K562 (cell line): ENCODE results near the gene ID2. TPM values are rescaled to one million over a fixed set of nuclear protein-coding genes. Genes with fewer than 3 reads are reported as not detected.

Experiments
- ATAC-seq: fragments of 200-7000 bp; cut with Tn5 transposase; 3 replicates; pipeline ENCODE4 v1.9.1; 2020; ENCODE audit warnings: moderate library complexity
- BruUV-seq: library from RNA; stranded (reverse); fragments of 400-500 nt; replicated peaks from 2 replicates; lab custom pipeline; 2021; lab: Mats Ljungman, UMichigan
- CTCF ChIA-PET: fragments of 300-600 bp; formaldehyde crosslinking; extraction: SDS; loops from one replicate; lab custom pipeline; 2021; ENCODE audit warnings: low intra/inter-chr PET ratio; lab: Yijun Ruan, JAX
- POLR2A ChIA-PET: fragments of 300-600, 350-650 bp; sonication (Branson Sonifier 250); formaldehyde crosslinking; extraction: SDS; loops from one replicate; lab custom pipeline; 2021; ENCODE audit warnings: antibody characterized with exemption, inconsistent platforms; lab: Yijun Ruan, JAX
- DNase-seq, 4 experiments: peaks; one replicate each; pipeline versions ENCODE4 v3.0.0 to v3.0.0-alpha.2; 2011 to 2018; ENCODE audit warnings: low spot score in 3 of 4, mixed read lengths in 3 of 4; ENCODE audit errors: extremely low read depth in 1 of 4
- FAIRE-seq: peaks from 2 replicates; lab custom pipeline; 2011; peaks lifted over from hg19 to GRCh38; lab: Jason Lieb, UNC
- H2AFZ ChIP-seq: 2 replicates; pipeline ENCODE4 v1.6.0; 2011; ENCODE audit warnings: low read depth, low read length, control low read depth, inconsistent platforms
- H3K27ac ChIP-seq: fragments of 200-600 bp; 3 replicates; pipeline ENCODE4 v1.8.0; 2011; ENCODE audit warnings: low read depth, mild to moderate bottlenecking, control low read depth, inconsistent platforms, low read length, moderate library complexity, mixed read lengths; ENCODE audit errors: extremely low read depth
- H3K27me3 ChIP-seq, 2 experiments: fragments of 300-600 bp in 1 of 2; 2 replicates in 1 of 2; 3 replicates in 1 of 2; pipeline versions ENCODE4 v1.6.0 to v1.8.0; 2011; ENCODE audit warnings: inconsistent platforms in 2 of 2, low read length in 2 of 2, mild to moderate bottlenecking in 1 of 2, mixed read lengths in 1 of 2, moderate library complexity in 1 of 2; ENCODE audit not compliant: control insufficient read depth in 2 of 2, insufficient read depth in 2 of 2
- H3K36me3 ChIP-seq: fragments of 300-600 bp; 3 replicates; pipeline ENCODE4 v1.8.0; 2011; ENCODE audit warnings: mild to moderate bottlenecking, low read length, inconsistent platforms; ENCODE audit not compliant: control insufficient read depth, insufficient read depth
- H3K4me1 ChIP-seq, 2 experiments: fragments of 200-600 bp in 1 of 2; replicated peaks in 1 of 2; 2 replicates in 1 of 2; 3 replicates in 1 of 2; pipeline versions ENCODE4 v1.5.1 to v1.8.0; 2011; ENCODE audit warnings: inconsistent platforms in 2 of 2, low read length in 2 of 2, mild to moderate bottlenecking in 1 of 2, mixed read lengths in 1 of 2, moderate library complexity in 1 of 2; ENCODE audit not compliant: control insufficient read depth in 2 of 2, insufficient read depth in 2 of 2
- H3K4me2 ChIP-seq: 2 replicates; pipeline ENCODE4 v1.6.1; 2011; ENCODE audit warnings: low read length, control low read depth, inconsistent platforms, mixed read lengths; ENCODE audit not compliant: insufficient read depth
- H3K4me3 ChIP-seq: fragments of 200-600 bp; sonication (generic), shearing (Covaris generic); 2 replicates; pipeline ENCODE4 v1.5.1; 2016; ENCODE audit warnings: control low read depth, inconsistent platforms
- H3K79me2 ChIP-seq: fragments of 200-600 bp; 3 replicates; pipeline ENCODE4 v1.8.0; 2011; ENCODE audit warnings: low read length, inconsistent platforms; ENCODE audit not compliant: control insufficient read depth, insufficient read depth
- H3K9ac ChIP-seq, 2 experiments: 2 replicates each; pipeline versions ENCODE4 v1.6.0 to v1.6.1; 2011; ENCODE audit warnings: low read depth in 2 of 2, low read length in 2 of 2, control low read depth in 1 of 2, inconsistent platforms in 1 of 2, mild to moderate bottlenecking in 1 of 2, mixed read lengths in 1 of 2; ENCODE audit not compliant: insufficient read depth in 1 of 2
- H3K9me1 ChIP-seq: one replicate; pipeline ENCODE4 v1.6.0; 2011; ENCODE audit warnings: inconsistent platforms, mild to moderate bottlenecking, low read length, moderate library complexity; ENCODE audit not compliant: control insufficient read depth, insufficient read depth
- H3K9me3 ChIP-seq: replicated peaks from 2 replicates; pipeline ENCODE4 v1.5.1; 2011; ENCODE audit warnings: low read depth, low read length, inconsistent platforms; ENCODE audit not compliant: control insufficient read depth, insufficient read depth
- H4K20me1 ChIP-seq: replicated peaks from 2 replicates; pipeline ENCODE4 v1.6.1; 2011; ENCODE audit warnings: low read length, inconsistent platforms, mixed read lengths; ENCODE audit not compliant: control insufficient read depth, insufficient read depth
- BCL6 ChIP-seq: fragments of 250-450 bp; sonication (Bioruptor Pico); IDR thresholded peaks from 2 replicates; pipeline ENCODE4 v1.4.0; 2020
- HDAC1 ChIP-seq, 2 experiments: fragments of 450-650 bp; IDR thresholded peaks; 2 replicates each; pipeline ENCODE4 v1.6.1; 2016 to 2017; ENCODE audit warnings: inconsistent platforms in 1 of 2, mild to moderate bottlenecking in 1 of 2, moderate library complexity in 1 of 2
- KAT7 ChIP-seq: sonication (generic); formaldehyde crosslinking; IDR thresholded peaks from 2 replicates; pipeline ENCODE4 v1.8.0; 2022; ENCODE audit warnings: missing genetic modification reagents, mild to moderate bottlenecking, borderline replicate concordance
- SIN3A ChIP-seq, 2 experiments: fragments of 150-350 bp in 1 of 2; IDR thresholded peaks; 2 replicates each; pipeline ENCODE4 v1.6.1; 2011 to 2016; ENCODE audit warnings: borderline replicate concordance in 2 of 2, low read depth in 2 of 2, low read length in 2 of 2, mild to moderate bottlenecking in 2 of 2, moderate library complexity in 2 of 2; ENCODE audit not compliant: control insufficient read depth in 1 of 2
- TAF9B ChIP-seq: fragments of 450-650 bp; IDR thresholded peaks from 2 replicates; pipeline ENCODE4 v1.6.1; 2018; ENCODE audit warnings: mild to moderate bottlenecking; ENCODE audit not compliant: partially characterized antibody
- UBTF ChIP-seq, 2 experiments: IDR thresholded peaks; 2 replicates each; pipeline ENCODE4 v1.6.1; 2012; ENCODE audit warnings: improper control_type of control experiment in 2 of 2, low read depth in 2 of 2, low read length in 2 of 2, borderline replicate concordance in 1 of 2
- ZNF384 ChIP-seq: IDR thresholded peaks from 2 replicates; pipeline ENCODE4 v1.6.1; 2012; ENCODE audit warnings: low read depth, low read length, improper control_type of control experiment
- ZNF436 ChIP-seq: fragments of 250-450, 450-650 bp; sonication (Bioruptor Pico); formaldehyde crosslinking; IDR thresholded peaks from 2 replicates; pipeline ENCODE4 v1.7.0; 2020; ENCODE audit warnings: mild to moderate bottlenecking
- ZNF584 ChIP-seq: fragments of 200-800 bp; sonication (Bioruptor generic); IDR thresholded peaks from 2 replicates; pipeline ENCODE4 v1.6.1; 2016; ENCODE audit warnings: low read depth, mild to moderate bottlenecking, missing genetic modification characterization, missing compliant biosample characterization
- ZNF668 ChIP-seq: fragments of 250-450 bp; sonication (Bioruptor Pico); IDR thresholded peaks from 2 replicates; pipeline ENCODE4 v1.8.0; 2022; ENCODE audit warnings: mild to moderate bottlenecking, inconsistent platforms
- WGBS: fragments of 100-300 bp; shearing (Covaris generic); methylation state at CpG from one replicate; pipeline ENCODE4 v1.1.6; 2016; ENCODE audit warnings: low coverage, mixed read lengths; ENCODE audit not compliant: insufficient coverage; ENCODE audit errors: missing lambda C conversion rate; 5-methylcytosine and 5-hydroxymethylcytosine counted together
- in situ Hi-C: fragments of 300-500 bp; cut with MboI; formaldehyde crosslinking; loops from 4 replicates; pipeline ENCODE4 v1.15.0; 2018; ENCODE audit warnings: inconsistent platforms, mixed read lengths
- intact Hi-C: fragments of 100-400 bp; cut with micrococcal nuclease; formaldehyde crosslinking; loops from 2 replicates; pipeline ENCODE4 v1.14.2; 2022
- polyA plus RNA-seq, 8 experiments: library from polyadenylated mRNA; depleted of rRNA in 4 of 8; stranded (reverse) in 5 of 8; unstranded in 3 of 8; fragments of >200 nt; fragmentation: Nextera tagmentation in 2 of 8; fragmentation: Illumina TruSeq in 1 of 8; extraction: Ambion mirVana in 2 of 8; extraction: Trizol in 1 of 8; gene quantifications; 2 replicates each; pipeline versions ENCODE4 v1.2.1 to v1.2.3, GENCODE V29; 2011 to 2014; ENCODE audit warnings: inconsistent platforms in 1 of 8, missing spikeins in 1 of 8
- total RNA-seq, 7 experiments: library from RNA; depleted of rRNA in 6 of 7; stranded (reverse); fragments of >200 nt in 6 of 7; fragmentation: Illumina TruSeq in 2 of 7; extraction: Trizol in 2 of 7; gene quantifications; 2 replicates each; pipeline versions ENCODE4 v1.2.1 to v1.2.3, GENCODE V29; 2011 to 2021; ENCODE audit warnings: low replicate concordance in 1 of 7
- TF ChIP-seq, protein P1 (sequence below): fragments of 250-450 bp; sonication (Bioruptor Pico); IDR thresholded peaks from 2 replicates; pipeline ENCODE4 v1.8.0; 2022; ENCODE audit warnings: inconsistent platforms

The ID2 gene
- total and polyA plus RNA-seq, 9 of the 15 experiments (the other 6 are each of a cell fraction or from before 2014, with no cell fraction given): 8.0 to 35.7 (median 16.6) TPM

GRCh38 chr2:8680822-8681760 lies 765 bp upstream of the ID2 start (continued):
- no peak for TF ChIP-seq TAF9B
- no peak for TF ChIP-seq ZNF668 (CRISPR knock-in tag)
- TF ChIP-seq, all 486 proteins: peak for 63

- peaks cover 24% of the 10 kb centered on the region for H3K79me2 ChIP-seq
- peak overlapping the region; percentile 88 for H2AFZ ChIP-seq
- intact Hi-C loops (loop anchor here (1.0 to 10.0 kb wide), 4 partner anchors 157 to 1588 kb away; no protein-coding TSS in a partner anchor), in situ Hi-C loops (loop anchor here (10.0 to 25.0 kb wide), 4 partner anchors 408 to 1596 kb away; no protein-coding TSS in a partner anchor)
- H3K27me3 ChIP-seq: no peaks in the 10 kb centered on the region
- peak overlapping the region; percentile 96 for H3K4me2 ChIP-seq
- no peaks in the 10 kb centered on the region for H3K9me3 ChIP-seq
- WGBS: 6% methylated on average over 30 of the region's 30 CpGs
- H3K9ac ChIP-seq: peak overlapping the region; percentile 55 to 81
- DNase-seq (peak in 1 of 4 experiments; percentile 48), FAIRE-seq (peak; percentile 23), ATAC-seq (no peak)
- no peaks in the 10 kb centered on the region for H3K36me3 ChIP-seq
- H3K4me1 ChIP-seq: peaks cover 29 to 42% of the 10 kb centered on the region in 2 experiments
- ChIA-PET POLR2A (interaction anchor here (0.6 to 3.5 kb wide), 35 partner anchors 10 to 645 kb away, joined by 3 to 42 read pairs (median 6); no protein-coding TSS in a partner anchor), CTCF (interaction anchor here (0.6 to 1.3 kb wide), 3 partner anchors 38 to 157 kb away, joined by 3 to 4 read pairs (median 3); no protein-coding TSS in a partner anchor)
- H3K4me3 ChIP-seq: peak overlapping the region; percentile 68
- TSS peak; percentile 63 for BruUV-seq
- peak overlapping the region; percentile 37 for H3K27ac ChIP-seq
- no peaks in the 10 kb centered on the region for H3K9me1 ChIP-seq
- H4K20me1 ChIP-seq: peaks cover 6% of the 10 kb centered on the region
- TF ChIP-seq UBTF (IDR thresholded peaks at IDR 0.05; ENCODE audit: borderline replicate concordance in 1 of 2, low read depth in 2 of 2, low read length in 2 of 2) (0 out of 4 replicates have a peak, but pooled peaks of 1 of the 2 experiments have one; percentile 58), SIN3A (IDR thresholded peaks at IDR 0.05; ENCODE audit: borderline replicate concordance in 2 of 2, control insufficient read depth in 1 of 2, low read depth in 2 of 2, low read length in 2 of 2) (0 out of 4 replicates have a peak, but pooled peaks of 1 of the 2 experiments have one; percentile 18), KAT7 (CRISPR knock-in tag) (0 out of 2 replicates have a peak, but pooled peaks have one; percentile 48), ZNF384 (peak; percentile 5; the same call in 1 of the 2 replicates), ZNF436 (CRISPR knock-in tag) (no peak), ZNF584 (CRISPR knock-in tag) (no peak), BCL6 (CRISPR knock-in tag) (no peak), HDAC1 (IDR thresholded peaks at IDR 0.05) (0 out of 4 replicates have a peak, but pooled peaks of 1 of the 2 experiments have one; percentile 5)
- TF ChIP-seq, protein P1, sequence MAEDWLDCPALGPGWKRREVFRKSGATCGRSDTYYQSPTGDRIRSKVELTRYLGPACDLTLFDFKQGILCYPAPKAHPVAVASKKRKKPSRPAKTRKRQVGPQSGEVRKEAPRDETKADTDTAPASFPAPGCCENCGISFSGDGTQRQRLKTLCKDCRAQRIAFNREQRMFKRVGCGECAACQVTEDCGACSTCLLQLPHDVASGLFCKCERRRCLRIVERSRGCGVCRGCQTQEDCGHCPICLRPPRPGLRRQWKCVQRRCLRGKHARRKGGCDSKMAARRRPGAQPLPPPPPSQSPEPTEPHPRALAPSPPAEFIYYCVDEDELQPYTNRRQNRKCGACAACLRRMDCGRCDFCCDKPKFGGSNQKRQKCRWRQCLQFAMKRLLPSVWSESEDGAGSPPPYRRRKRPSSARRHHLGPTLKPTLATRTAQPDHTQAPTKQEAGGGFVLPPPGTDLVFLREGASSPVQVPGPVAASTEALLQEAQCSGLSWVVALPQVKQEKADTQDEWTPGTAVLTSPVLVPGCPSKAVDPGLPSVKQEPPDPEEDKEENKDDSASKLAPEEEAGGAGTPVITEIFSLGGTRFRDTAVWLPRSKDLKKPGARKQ: peak; percentile 31; the same call in 1 of the 2 replicates
Observed at GRCh38 chr2:8682719-8683667, 1.1 kb downstream of the ID2 start.
